ENCODE measurements around the gene ASCL5.
A peak's percentile ranks its signal among the peaks of the same experiment; 100 is the strongest.

ASCL5 gene

DNA sequence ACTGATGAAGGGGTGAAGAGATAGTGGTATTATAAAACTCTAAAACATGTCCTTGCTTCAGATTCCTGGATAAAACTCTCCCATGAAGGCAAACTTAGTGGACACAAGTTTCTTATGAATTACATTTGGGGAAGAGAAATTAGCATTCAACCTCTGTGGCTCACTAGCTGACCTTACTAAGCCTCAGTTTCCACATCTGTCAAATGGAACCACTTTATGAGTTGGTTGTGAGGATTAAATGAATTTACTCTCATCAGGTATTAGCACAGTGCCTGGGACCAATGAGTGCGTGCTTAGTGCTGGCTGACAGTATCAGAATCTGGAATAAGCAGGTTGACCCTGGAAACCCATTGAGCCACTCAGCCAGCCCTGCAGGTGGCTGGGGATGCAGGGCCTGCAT, 17.3 kb downstream of the ASCL5 start:
- no peak for DNase-seq

DNA sequence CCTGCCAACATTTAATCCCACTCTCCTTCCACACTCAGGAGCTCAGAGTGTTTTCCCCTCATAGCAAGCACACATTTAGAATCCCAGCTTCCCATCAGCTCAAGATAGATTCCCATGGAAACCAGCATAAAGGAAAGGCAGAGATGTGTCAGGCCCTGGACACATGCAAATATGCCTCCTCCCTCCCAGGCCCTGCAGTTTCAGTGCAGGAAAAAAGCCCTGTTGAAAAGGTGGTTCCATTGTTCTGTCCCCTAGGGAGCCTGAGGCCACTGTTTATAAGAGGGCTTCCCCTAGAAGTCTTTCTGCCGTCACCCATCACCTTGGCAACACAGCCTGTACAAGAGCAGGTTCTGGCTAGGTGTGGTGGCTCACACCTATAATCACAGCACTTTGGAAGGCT, 18.4 kb downstream of the ASCL5 start:
- DNase-seq, result no peak

DNA sequence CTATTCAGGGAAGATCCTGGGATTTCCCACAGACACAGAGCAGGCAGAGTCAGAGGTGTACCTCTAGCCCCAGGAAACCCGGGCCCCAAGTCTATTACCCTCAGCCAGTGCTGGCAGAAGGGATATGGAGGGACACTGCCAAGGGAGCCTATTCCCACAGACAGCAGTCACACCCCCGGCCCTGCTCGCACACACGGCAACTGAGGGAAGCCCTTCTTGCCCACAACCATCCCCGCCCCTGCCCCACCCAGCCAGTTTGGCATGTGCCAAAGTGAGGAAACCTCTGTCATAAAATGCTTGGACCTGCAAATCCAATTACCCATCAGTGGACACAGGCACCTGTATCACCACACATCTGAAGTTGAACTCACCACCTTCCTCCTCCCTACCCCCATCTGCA, 21.3 kb downstream of the ASCL5 start:
- no peak for DNase-seq

DNA sequence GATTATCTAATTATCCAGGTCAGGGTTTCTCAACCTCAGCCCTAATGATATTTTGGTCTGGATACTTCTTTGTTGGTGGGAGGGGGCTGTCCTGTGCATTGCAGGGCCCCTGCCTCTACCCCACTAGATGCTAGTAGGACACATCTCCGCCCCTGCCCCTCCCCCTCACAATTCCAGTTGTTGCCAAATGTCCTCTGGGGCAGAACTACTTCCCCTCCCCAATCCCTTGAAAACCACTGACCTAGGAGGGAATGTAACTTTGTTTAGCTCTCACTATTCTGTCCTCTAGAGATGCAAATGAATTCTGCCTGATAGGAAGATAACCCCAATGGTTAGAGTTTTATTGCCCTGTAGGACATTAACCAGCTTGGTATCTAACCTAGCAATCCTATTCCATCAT, 22.8 kb downstream of the ASCL5 start:
- DNase-seq, result no peak

DNA sequence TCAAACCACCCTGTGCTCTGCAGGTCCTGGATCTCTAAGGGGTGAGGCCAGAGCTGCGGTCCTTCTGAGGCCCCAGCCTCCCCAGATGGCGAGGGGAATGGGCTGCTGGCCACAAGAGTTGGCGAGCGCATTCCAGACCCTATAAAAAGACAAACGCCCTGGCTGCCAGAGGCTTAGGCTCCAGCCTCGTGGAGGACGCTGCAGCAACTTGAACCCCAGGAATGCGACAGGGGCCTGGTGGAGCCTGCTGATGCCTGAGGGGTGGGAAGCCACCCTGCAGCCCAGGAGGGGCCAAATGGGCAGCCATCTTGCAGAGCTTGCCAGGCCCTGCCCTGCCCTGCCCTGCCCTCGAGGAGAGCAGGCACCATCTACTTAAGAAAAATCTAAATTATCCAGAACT, 23.3 kb downstream of the ASCL5 start:
- no peak for DNase-seq

DNA sequence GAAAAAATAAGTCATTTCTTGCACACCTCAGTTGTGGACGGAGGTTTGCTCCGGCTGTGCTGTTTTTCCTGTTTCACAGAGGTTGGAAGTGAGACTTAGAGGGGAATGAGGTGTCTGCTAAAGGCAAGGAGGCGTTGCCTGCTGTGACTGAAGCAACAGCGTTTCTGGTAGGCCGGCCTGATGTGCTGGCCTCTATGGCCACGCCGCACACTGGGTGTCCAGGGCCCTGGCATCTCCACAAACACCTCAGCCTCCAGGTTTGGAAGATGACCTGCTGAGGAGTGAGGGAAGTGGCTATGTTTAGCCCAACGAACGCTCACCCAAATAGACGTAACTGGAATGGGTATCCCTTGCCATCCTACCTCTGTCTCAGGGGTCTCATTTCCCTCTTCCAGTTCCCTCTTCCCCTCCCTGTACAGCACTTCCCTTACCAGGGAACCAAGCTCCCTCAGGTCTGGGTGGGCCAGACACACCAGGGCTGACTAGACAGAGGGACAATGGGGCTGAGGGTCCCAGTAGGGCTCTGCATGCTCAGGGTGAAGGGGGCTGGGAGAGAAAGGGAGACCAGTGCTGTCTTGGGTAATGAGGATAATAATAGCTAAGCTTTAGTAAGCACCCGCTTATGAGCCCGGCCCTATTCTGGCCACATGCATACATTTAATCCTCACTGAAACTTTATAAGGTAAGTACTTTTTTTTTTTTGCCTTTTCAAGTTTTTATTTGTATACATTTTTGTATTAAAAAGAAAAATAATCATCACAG, 26.6 kb downstream of the ASCL5 start:
- no peak for DNase-seq

DNA sequence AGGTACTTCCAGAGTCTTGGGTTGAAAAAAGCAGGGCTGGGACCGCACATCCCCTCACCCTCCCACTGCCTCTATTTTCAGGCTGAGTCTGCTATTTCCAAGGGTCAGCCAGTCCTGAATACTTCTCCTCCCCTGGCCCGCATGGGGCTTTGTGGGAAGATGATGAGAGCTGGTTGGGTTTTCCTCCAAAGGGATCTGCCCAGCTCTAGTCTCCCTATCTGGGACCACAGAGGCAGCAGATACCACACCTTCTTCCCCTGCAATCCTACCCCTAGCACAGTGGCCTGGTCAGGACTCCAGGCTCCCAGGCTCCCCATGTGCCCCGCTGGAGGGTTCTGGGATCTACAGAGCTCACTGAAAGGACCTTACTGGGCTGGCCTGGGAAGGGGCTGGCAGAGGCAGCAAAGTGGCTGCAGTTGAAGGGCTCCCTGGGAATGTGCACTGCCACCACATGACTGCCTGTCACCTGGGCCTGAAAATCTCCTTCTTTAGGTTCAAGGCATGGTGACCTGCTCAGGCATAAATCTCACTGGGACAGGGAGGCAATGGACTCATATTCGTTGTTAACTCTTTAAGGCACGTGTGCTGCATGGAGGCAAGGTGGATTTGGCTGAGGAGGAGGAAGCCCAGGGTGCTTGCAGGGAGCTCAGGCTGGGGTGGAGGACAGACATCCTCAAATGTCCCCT, 27.8 kb downstream of the ASCL5 start:
- DNase-seq, result no peak

DNA sequence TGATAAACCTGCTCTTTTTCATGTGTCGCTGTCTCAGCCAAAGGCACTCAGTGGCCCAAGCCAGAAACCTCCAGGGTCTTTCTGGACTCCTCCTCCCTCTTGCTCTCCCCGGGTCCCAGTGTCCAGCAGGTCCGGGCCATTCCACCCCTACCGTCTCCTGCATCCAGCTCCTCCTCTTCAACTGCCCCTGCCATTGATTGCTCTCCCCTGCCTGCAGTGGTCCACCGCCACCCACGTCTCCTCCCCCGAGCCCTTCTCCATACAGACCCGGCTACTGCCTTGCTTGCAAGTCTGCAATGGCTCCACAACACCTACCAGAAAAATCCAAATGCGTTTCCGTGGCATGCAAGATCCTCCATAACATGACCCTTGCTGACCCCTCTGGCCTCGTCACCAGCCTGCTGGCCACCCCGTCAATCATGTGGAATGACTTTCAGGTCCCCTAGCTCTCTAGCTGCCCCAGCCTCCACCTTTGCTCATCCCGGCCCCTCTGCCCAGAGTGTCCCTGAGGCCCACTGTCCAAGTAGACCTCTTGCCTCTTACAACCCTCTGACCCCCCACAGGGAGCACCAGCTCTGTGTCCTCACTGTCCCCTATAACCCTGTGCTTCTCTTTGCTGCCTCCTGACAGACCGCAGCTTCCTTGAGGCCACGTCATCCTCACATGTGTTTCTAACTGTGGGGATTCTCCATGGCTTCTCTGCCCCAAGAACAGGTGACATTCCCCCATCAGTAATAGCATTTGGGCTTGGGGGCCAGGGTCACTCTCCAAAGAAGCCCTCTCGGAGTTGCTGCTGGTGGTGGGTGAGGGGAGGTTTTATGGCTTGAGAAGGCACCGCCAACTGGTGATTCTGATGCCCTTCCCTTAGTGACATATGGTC, 29.8 kb downstream of the ASCL5 start:
- no peak for DNase-seq

DNA sequence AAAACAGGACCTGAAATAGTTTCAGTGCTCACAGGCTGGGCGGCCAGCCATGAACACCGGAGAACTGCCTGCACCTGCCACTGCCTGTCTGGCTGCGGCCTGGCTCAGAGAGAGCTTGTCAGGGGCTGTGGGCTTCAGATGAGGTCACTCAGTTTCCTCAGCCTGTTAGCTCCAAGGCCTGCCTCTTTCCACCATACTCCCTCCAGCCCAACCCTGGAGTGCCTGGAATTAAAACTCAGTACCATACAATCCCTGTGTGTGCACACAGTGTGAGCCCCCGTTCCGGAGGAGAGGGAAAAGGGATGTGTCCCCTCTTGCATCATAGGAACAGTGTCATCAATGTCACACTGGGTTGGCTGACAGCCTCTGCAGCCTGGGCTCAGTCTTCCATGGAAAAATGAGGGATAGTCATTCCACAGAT, 30.9 kb downstream of the ASCL5 start:
- DNase-seq, result no peak

DNA sequence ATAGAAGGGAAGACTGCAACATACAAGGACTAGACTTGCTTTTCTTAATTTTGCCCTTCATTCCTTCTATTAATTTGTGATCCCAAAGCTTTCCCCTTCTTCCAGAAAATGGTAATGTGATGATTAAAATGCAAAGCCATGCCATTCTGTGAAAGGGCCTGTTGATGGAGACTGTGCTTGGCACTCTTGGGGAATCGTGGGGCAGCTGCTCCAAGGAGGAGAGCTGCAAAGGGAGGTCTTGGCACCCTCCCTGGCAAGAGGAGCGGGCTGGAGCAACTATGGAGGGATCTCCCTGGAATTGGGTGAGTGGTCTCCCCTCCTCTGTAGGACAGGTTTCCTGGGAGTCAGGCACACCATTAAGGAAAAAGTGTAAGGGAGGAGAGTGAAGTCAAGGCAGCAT, 31.4 kb downstream of the ASCL5 start:
- no peak for DNase-seq

DNA sequence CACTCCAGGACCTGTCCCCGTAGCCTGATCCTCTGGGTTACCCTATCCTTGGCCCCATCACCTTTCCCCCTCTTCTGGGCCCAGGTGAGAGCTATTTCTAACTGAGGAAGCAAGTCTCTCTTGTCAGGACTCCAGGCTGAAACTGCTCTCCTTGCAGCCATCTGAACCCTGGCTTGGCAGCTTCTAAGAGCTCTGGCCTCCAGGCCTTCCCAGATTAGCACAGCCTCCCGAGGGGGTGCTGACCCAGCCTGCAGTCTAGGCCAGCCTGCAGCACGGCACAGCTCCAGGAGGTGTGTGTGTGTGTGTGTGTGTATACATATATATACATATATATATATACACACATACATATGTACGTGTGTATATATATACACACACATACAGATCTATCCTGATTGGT, 32.2 kb downstream of the ASCL5 start:
- DNase-seq, result no peak

DNA sequence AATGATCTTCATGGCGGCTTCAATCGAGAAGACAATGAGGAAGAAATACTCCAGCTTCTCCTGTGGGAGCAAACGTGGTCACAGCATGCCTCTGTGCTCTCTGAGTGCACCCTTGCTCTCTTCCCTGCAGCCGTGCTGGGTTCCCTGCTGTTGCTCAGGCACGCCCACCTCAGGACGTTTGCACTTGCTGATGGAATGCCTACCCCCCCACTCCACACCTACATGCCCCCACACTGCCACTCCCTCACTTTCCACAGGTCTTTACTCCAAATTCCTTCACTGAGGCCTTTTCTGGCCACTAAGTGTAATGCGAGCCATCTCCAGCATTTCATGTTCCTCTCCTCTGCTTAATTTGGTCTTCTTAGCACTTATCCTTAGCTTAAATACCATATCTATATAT, 33.0 kb downstream of the ASCL5 start:
- no peak for DNase-seq

DNA sequence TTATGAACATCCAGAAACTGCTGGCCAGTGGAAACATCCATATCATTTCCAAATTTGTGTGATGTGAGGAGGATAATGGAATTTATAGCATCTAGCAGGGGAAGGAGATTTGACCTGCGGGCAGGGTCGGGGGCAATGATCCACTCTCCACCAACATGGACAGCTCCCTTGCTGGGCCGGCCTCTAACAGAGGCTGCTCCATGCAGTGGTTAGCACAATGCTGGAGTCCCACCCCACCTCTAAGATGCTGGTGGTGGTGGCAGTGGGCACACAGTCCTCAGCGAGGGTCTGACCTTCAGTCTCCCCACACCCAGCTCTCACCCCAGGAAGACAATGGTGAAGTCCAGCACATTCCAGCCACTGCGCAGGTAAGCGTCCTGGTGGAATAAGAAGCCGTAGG, 33.4 kb downstream of the ASCL5 start:
- DNase-seq, result no peak

DNA sequence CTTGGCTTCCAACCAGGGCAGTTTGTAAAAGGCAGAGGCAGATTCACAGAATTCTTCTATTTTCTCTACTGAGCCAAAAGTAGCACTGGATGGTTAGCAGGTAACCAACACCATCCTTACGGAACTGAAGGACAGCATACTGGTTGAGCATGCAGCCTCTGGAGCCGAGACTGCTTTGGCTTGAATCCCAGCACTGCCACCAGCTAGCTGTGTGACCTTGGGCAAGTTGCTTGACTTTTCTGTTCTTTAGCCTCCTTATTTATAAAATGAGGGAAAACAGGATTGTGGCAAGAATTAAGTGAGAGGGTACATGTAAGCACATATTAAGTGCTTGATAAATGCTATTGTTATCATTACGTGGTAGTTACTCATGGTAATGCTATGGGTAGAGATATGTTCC, 34.2 kb downstream of the ASCL5 start:
- DNase-seq, result no peak

DNA sequence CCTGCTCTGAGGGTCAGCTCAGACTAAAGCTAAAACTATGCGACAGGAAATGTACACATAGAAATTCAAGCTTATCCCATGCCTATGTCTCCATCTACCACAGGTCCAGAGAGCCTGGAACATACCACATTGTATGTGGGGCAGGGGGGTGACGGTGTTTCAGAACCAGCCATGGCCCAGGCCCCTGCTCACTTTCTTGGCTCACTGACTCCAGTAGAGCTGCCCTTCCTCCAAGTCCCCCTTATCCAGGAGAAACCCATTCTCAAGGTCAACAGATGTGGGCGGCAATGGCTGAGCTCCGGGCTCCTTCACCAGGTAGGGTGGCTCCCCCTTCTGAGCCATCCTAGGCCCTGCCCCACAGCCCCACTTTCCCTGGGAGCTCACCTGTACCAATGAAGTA, 35.7 kb downstream of the ASCL5 start:
- DNase-seq, result no peak

DNA sequence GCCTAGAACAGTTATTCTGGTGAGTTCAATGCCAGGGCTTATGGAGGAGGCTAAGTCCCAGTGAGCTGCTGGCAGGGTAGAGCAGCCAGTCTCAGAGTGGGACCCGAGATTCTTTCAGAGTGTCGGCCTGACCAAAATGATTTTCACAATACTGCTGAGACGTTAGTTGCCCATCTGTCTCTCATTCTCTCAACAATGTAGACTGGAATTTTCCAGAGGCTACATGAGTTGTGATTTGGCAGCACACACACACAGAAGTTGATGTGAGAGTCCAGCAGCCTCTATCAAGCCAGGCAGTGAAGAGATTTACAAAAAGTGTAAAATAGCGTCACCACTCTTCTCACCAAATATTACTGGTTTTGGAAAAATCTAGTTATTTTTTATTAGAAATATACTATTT, 36.4 kb downstream of the ASCL5 start:
- DNase-seq, result no peak

DNA sequence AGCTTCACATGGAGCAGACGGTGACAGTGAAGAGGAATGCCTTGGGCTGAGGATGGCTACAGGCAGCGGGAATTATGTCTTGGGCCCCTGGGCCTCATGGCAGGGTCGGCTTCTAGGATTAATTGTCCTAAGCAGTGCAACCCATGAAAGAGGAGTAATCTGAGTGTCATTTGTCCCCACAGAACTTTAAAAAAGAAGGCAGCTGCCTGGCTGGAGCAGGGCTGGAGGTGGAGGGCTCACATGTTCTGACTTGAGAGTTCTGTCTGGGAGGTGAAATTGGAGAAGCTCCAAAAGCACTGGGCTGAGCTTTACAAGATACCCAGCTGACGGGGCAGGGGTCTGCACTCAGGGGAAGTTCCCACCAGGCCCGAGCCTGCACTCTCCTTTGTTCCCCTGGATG, 37.4 kb downstream of the ASCL5 start:
- no peak for DNase-seq

DNA sequence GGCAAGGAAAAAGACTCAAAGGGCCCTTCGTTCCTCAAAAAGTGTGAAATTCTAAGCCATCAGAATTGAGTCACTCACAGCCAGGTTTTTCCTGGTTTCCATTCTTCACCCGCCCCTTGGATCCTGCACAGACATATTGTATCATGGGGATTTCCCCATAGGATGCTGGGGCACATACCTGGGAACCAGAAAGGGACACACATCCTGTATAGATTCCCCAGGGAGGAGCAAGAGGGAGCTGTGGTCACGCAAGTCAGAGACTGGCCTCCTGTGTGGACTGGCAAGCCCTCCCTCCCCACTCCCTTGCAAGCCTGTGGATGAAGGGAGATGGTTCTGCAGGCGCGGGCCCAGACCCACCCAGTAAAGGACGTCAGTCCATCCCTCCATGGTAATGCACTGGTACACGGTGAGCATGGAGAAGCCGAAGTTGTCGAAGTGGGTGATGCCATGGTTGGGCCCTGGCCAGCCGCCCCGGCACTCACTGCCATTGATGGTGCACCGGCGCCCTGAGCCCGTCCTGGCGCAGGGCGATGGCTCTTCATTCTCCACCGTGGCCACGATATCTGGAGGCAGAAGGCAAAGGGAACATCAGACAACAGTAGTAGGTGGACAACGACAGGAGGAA, 38.0 kb downstream of the ASCL5 start:
- DNase-seq, result no peak

DNA sequence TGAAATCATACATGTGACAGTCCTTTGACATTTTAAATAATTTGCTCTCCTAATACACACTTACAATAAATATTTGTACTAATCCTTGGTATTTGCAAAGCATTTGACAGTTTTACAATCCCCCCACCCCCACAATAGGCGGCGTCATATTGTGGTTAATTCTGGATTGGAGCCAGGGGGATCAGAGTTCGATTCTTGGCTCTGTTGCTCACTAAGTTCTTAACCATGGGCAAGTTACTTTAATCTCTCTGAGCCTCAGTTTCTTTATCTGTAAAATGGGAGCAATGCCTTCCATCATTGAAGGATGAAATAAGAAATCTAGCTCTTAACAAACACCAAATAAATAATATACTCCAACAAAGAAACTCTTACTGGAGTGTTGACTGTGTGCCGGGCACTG, 38.6 kb downstream of the ASCL5 start:
- no peak for DNase-seq

DNA sequence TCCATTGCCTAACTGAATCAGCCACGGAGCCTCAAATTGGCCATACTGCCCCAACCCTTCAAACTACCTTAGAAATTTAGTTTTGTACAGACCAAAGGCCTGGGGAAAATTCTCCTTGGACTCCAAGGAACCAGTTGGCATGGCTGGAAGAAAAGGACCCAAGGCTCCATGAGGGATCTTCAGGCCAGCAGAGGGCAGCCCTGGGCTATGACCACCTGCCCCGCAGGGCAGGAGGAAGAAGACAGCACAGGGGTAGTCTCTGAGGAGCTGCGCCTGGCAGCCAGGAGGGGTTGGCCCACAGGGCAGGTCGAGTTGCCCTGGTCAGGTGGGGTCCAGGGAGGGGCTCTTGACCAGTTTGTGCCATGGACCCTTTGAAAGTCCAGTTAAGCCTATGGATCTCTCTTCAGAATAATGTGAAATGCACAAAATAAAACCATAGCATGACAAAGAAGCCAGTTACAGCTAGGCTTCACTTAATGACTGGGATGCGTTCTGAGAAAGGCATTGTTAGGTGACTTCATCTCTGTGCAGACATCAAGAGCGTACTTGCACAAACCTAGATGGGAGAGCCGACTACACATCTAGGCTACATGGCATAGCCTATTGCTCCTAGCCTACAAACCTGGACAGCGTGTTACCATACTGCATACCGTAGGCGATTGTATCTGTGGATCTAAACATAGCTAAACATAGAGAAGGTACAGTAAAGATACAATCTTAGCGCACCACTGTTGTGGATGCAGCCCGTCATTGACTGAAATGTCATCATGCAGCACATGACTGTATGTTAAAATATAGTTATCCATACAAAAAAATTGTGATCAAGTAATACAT, 40.9 kb downstream of the ASCL5 start:
- peak; percentile 67 for DNase-seq

DNA sequence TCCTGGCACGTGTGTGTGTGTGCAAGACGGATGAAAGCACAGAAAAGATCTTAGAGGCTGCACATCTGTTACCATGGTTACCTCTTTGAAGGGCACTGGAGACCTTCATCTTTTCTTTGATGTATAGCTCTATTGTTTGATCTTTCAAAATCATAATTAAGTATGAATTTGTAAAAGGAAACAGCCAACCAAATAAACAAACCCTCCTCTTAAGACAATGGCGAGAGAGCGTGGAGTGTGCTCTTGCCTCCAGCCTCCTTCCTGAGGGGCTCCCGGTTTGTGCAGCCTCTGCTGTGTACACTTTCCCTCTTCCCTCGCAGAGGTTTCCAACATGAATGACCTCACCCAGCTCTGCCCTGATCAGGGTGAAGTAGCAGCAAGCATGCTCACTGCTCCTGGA, 42.7 kb downstream of the ASCL5 start:
- no peak for DNase-seq

DNA sequence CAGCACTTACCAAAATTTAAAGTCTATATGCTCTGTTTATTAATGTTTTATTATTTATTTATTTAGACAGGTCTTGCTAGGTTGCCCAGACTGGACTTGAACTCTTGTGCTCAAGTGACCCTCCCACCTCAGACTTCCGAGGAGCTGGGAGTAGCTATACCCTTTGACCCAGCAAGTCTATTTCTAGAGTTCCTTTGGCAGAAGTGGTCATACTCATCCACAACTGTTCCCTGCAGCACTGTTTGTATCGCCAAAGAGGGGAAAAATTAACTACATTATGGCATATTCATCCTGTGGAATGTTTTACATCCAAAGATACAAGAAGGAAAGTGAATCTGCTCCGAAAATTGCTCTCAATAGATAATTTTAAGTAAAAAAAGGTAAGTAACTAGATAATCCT, 43.2 kb downstream of the ASCL5 start:
- DNase-seq, result no peak
